Measurements from ENCODE around the gene AHSA1. TPM values are rescaled to one million over a fixed set of nuclear protein-coding genes. Genes with fewer than 3 reads are reported as not detected.

The AHSA1 gene
- total RNA-seq, 1 experiment from 2014 or later = 190 TPM

GRCh38 chr14:77438596-77438995 is 19.3 kb upstream of the AHSA1 start:
- Histone ChIP-seq H2BK20ac (ENCODE audit: low read depth, low read length, poor library complexity, severe bottlenecking) (no peak overlapping the region), H3T11ph (ENCODE audit: low read length) (no peak overlapping the region), H3K9me3 (ENCODE audit: control insufficient read depth, low read depth, low read length) (no peaks in the 10 kb centered on the region), H3K18ac (ENCODE audit: insufficient read length, low read depth, low read length) (no peak overlapping the region), H4K8ac (replicated peaks; ENCODE audit: insufficient read length, low read depth, low read length) (no peak overlapping the region), H2BK120ac (ENCODE audit: low read depth, low read length, poor library complexity, severe bottlenecking) (no peak overlapping the region), H3K23ac (ENCODE audit: insufficient read length, low read depth, low read length) (no peak overlapping the region), H3K14ac (ENCODE audit: insufficient read depth, low read length) (no peak overlapping the region), H3K23me2 (ENCODE audit: insufficient read length, low read depth, low read length, poor library complexity, severe bottlenecking) (no peaks in the 10 kb centered on the region), H2BK12ac (ENCODE audit: insufficient read length, low read depth, low read length) (no peak overlapping the region), H2AFZ (ENCODE audit: low read length) (no peak overlapping the region), H3K79me1 (ENCODE audit: insufficient read depth, low read depth, low read length, poor library complexity, severe bottlenecking) (no peaks in the 10 kb centered on the region), H3K56ac (ENCODE audit: insufficient read length, low read depth, low read length) (no peak overlapping the region), H2BK15ac (ENCODE audit: low read depth, low read length) (no peak overlapping the region), H3K27me3 (ENCODE audit: insufficient read depth, low read length) (no peaks in the 10 kb centered on the region), H2AK5ac (ENCODE audit: insufficient read length, low read length) (no peak overlapping the region), H3K9ac (ENCODE audit: extremely low read depth, insufficient read length, low read length) (no peak overlapping the region), H3K4ac (ENCODE audit: low read depth, low read length) (no peak overlapping the region), H3K27ac (ENCODE audit: insufficient read length, low read depth, low read length) (no peak overlapping the region), H3K4me1 (ENCODE audit: insufficient read depth, low read length) (no peaks in the 10 kb centered on the region), H4K20me1 (ENCODE audit: control insufficient read depth, insufficient read depth, insufficient read length) (no peaks in the 10 kb centered on the region), H3K79me2 (ENCODE audit: insufficient read depth, low read length) (no peaks in the 10 kb centered on the region), H2BK5ac (ENCODE audit: insufficient read length, low read length) (no peak overlapping the region), H4K91ac (ENCODE audit: insufficient read length, low read depth, low read length) (no peak overlapping the region), H3K4me2 (ENCODE audit: insufficient read depth, insufficient read length, low read length) (no peak overlapping the region), H4K5ac (ENCODE audit: insufficient read length, low read depth, low read length) (no peak overlapping the region)
- TF ChIP-seq CTCF (conservative IDR thresholded peaks at IDR 0.05) = no peak
- no peak for DNase-seq
- Mint-ChIP-seq H3K27ac (no peak overlapping the region), H3K36me3 (ENCODE audit: insufficient read depth in 1 of 3, low read depth in 3 of 3) (peaks cover 16 to 60% (median 46%) of the 10 kb centered on the region in 3 experiments), H3K9me3 (no peaks in the 10 kb centered on the region), H3K27me3 (ENCODE audit: low read depth) (no peaks in the 10 kb centered on the region), H3K4me1 (no peaks in the 10 kb centered on the region), H3K4me3 (no peak overlapping the region)
- no CpG with 5 or more reads among the region's 1 CpG for WGBS (ENCODE audit: extremely low coverage, insufficient read length, low lambda C conversion rate)
